Measurements from ENCODE around the gene CTSC.

Gene CTSC

GRCh38 chr11:88292171-88292843 is 45.2 kb downstream of the CTSC start:
- Histone ChIP-seq H3K36me3 (peaks cover 82% of the 10 kb centered on the region), H3K27me3 (no peaks in the 10 kb centered on the region), H3K4me3 (no peak overlapping the region), H3K9me3 (no peaks in the 10 kb centered on the region), H3K4me2 (no peak overlapping the region), H4K20me1 (peaks cover 17% of the 10 kb centered on the region; the same call in 1 of the 2 replicates), H3K9ac (no peak overlapping the region), H3K27ac (no peak overlapping the region), H3K4me1 (no peaks in the 10 kb centered on the region; the same call in 1 of the 2 replicates)
- TF ChIP-seq Cebpa-rat (IDR thresholded peaks at IDR 0.05) = no peak

- no peak for TF ChIP-seq Cebpa-rat (IDR thresholded peaks at IDR 0.05)
- no peak overlapping the region for H3K27ac ChIP-seq
Measured at GRCh38 chr11:88288560-88288959, 49.0 kb downstream of the CTSC start.

GRCh38 chr11:88284336-88285050 is 53.0 kb downstream of the CTSC start:
- no peak for TF ChIP-seq Cebpa-rat (IDR thresholded peaks at IDR 0.05)
- Histone ChIP-seq H3K36me3 (peaks cover 44% of the 10 kb centered on the region), H3K4me2 (no peak overlapping the region), H3K9me3 (no peaks in the 10 kb centered on the region), H3K27me3 (no peaks in the 10 kb centered on the region), H4K20me1 (no peaks in the 10 kb centered on the region), H3K4me1 (no peaks in the 10 kb centered on the region; the same call in 1 of the 2 replicates), H3K27ac (no peak overlapping the region), H3K4me3 (no peak overlapping the region), H3K9ac (no peak overlapping the region)

More at GRCh38 chr11:88288560-88288959, 49.0 kb downstream of the CTSC start:
- no peaks in the 10 kb centered on the region; the same call in 1 of the 2 replicates for H3K4me1 ChIP-seq
- no peaks in the 10 kb centered on the region for H4K20me1 ChIP-seq
- no peak overlapping the region for H3K9ac ChIP-seq
- no peaks in the 10 kb centered on the region for H3K9me3 ChIP-seq
- H3K27me3 ChIP-seq = no peaks in the 10 kb centered on the region
- H3K4me2 ChIP-seq = no peak overlapping the region
- H3K36me3 ChIP-seq = peaks cover 67% of the 10 kb centered on the region
- no peak overlapping the region for H3K4me3 ChIP-seq

- Histone ChIP-seq H3K9ac (no peak overlapping the region), H3K27me3 (no peaks in the 10 kb centered on the region), H3K4me2 (no peak overlapping the region), H3K36me3 (peaks cover 37% of the 10 kb centered on the region), H3K4me1 (no peaks in the 10 kb centered on the region), H4K20me1 (no peaks in the 10 kb centered on the region), H3K4me3 (no peak overlapping the region), H3K9me3 (no peaks in the 10 kb centered on the region), H3K27ac (no peak overlapping the region)
- TF ChIP-seq Cebpa-rat (IDR thresholded peaks at IDR 0.05) = no peak
Measured at GRCh38 chr11:88282747-88283515, 54.6 kb downstream of the CTSC start.

DNA sequence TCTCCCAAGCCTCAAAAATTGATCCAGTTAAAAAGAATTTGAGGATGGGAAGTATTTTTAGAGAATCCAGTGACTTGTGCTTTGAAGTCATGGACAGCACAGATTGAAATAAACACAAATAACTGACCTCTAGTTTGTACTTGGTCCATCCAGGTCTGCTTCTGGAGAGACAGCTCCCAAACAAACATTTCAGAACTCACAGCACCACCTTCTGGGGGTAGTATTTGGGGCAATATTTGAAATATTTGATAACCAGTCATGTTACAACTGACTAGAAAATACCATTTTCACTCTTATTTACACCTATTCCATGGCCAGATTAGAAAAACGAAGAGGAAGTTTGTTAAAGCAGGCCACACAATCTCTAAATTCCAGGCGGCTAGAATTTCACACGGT is 56.2 kb downstream of the CTSC start:
- H3K4me2 ChIP-seq = no peak overlapping the region
- no peak for TF ChIP-seq Cebpa-rat (IDR thresholded peaks at IDR 0.05)
- H3K36me3 ChIP-seq = peaks cover 26% of the 10 kb centered on the region

GRCh38 chr11:88280673-88281316 is 56.7 kb downstream of the CTSC start:
- H3K9ac ChIP-seq = no peak overlapping the region
- H3K36me3 ChIP-seq = peaks cover 22% of the 10 kb centered on the region
- no peaks in the 10 kb centered on the region for H3K27me3 ChIP-seq
- H3K9me3 ChIP-seq = no peaks in the 10 kb centered on the region
- no peak overlapping the region for H3K4me3 ChIP-seq
- no peak overlapping the region for H3K27ac ChIP-seq
- no peaks in the 10 kb centered on the region for H3K4me1 ChIP-seq
- H4K20me1 ChIP-seq = no peaks in the 10 kb centered on the region
- no peak for TF ChIP-seq Cebpa-rat (IDR thresholded peaks at IDR 0.05)
- no peak overlapping the region for H3K4me2 ChIP-seq

More for the DNA sequence above, 56.2 kb downstream of the CTSC start:
- Histone ChIP-seq H3K4me1 (no peaks in the 10 kb centered on the region), H3K9ac (no peak overlapping the region), H3K27ac (no peak overlapping the region), H4K20me1 (no peaks in the 10 kb centered on the region), H3K9me3 (no peaks in the 10 kb centered on the region), H3K4me3 (no peak overlapping the region), H3K27me3 (no peaks in the 10 kb centered on the region)

DNA sequence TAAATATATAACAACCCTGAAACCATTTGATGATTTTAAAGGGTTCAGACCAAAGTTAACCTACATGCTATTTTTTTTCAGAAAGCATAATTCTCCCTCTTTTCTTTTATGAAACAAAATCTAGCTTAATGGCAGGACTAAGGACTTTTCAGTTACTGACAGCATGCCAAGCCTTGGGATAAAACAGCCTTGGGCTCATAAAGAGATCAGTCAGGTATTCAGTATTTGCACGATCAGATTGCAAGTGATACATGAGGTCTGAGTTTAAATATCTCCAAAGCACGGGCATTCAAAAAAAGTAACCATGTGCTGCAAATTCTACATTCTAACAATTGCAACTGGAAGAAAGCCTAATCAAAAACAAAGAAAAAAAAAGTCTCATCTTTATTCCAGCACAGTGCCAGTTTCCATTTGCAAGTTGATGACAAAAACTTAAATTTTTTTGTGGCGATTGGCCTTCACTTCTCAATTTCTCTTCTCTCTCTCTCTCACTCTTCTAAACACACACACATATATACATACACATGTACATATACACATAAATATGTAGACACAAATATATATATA is 60.1 kb downstream of the CTSC start:
- Histone ChIP-seq H3K27ac (no peak overlapping the region), H3K36me3 (0 out of 2 replicates have a peak, but pooled peaks cover 4% of the 10 kb centered on the region), H3K4me1 (no peaks in the 10 kb centered on the region), H3K4me2 (no peak overlapping the region), H3K27me3 (no peaks in the 10 kb centered on the region), H3K9me3 (no peaks in the 10 kb centered on the region), H4K20me1 (no peaks in the 10 kb centered on the region), H3K4me3 (no peak overlapping the region), H3K9ac (no peak overlapping the region)
- TF ChIP-seq Cebpa-rat (IDR thresholded peaks at IDR 0.05) = no peak

DNA sequence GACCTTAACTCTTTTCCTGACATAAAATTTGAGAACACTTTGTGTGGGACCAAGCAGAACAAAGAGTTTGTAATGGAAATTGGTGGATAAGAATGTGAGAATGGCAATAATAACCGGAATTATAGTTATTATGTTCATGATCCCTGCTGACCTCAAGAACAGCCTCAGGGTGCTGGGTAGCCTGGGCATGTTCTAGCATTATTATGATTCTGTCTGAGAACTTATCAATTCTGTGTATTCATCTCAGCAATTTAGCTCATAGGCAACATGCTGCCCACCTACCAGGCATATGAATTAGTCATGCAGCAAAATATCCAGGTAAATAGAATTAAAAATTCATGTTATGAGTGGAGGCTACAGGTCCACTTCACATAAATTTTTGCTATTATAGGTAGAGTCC is 61.9 kb downstream of the CTSC start:
- H3K9ac ChIP-seq = no peak overlapping the region
- no peak for TF ChIP-seq Cebpa-rat (IDR thresholded peaks at IDR 0.05)
- no peak overlapping the region for H3K4me2 ChIP-seq
- H4K20me1 ChIP-seq = no peaks in the 10 kb centered on the region
- no peaks in the 10 kb centered on the region for H3K27me3 ChIP-seq
- no peak overlapping the region for H3K4me3 ChIP-seq
- 0 out of 2 replicates have a peak, but pooled peaks cover 4% of the 10 kb centered on the region for H3K36me3 ChIP-seq
- no peaks in the 10 kb centered on the region for H3K4me1 ChIP-seq
- H3K9me3 ChIP-seq = no peaks in the 10 kb centered on the region
- no peak overlapping the region for H3K27ac ChIP-seq

- Histone ChIP-seq H3K27me3 (no peaks in the 10 kb centered on the region), H3K36me3 (peaks cover 51% of the 10 kb centered on the region), H3K4me3 (no peak overlapping the region), H3K27ac (no peak overlapping the region), H3K4me2 (no peak overlapping the region), H3K9me3 (peaks cover 31% of the 10 kb centered on the region), H4K20me1 (no peaks in the 10 kb centered on the region), H3K9ac (no peak overlapping the region), H3K4me1 (no peaks in the 10 kb centered on the region)
- TF ChIP-seq Cebpa-rat (IDR thresholded peaks at IDR 0.05) = no peak
Measured at GRCh38 chr11:88266919-88267318, 70.6 kb downstream of the CTSC start.
